AML-193 (cell line): Measurements from ENCODE around the gene LAMC3.

Source experiments
- DNase-seq, 2 experiments: peaks; one replicate each; lab custom pipeline; 2025; lab: John Stamatoyannopoulos, UW

The LAMC3 gene

GRCh38 chr9:131120620-131121228, 111.8 kb downstream of the LAMC3 start:
- DNase-seq, result no peak

DNA sequence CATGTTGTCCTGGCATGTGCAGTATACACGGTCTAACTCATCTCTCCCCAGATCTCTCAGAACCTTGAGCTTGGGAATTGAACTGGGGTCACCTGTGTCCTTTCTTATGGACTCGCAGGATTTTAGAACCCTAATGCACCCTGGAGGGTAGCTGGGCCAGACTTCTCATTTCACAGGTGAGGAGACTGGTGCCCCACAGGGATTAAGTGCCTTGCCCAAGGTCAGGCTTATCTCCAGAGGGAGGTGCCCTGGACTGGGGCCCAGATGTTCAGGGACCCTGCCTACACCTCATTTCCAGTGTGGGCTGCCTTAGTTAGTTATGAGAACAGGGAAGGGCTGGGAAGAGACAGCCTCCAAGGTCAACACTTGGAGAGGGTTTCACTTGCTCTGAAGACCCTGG, 112.4 kb downstream of the LAMC3 start:
- no peak for DNase-seq

GRCh38 chr9:131122158-131122557, 113.2 kb downstream of the LAMC3 start:
- no peak for DNase-seq

DNA sequence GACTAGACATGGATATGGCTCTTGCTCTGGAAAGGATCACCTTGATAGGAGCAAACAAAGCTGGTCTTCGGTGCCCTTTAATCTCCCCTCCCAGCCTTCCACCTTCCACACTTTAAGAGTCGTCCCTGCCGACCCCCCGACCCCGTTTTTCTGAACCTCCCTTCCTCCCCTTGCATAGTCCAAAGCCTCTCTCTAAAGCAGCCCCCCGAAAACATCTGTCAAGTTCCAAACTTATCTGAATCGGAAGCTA, 116.0 kb downstream of the LAMC3 start:
- no peak for DNase-seq

GRCh38 chr9:131125288-131126058, 116.5 kb downstream of the LAMC3 start, which contains the start of gene NUP214:
NUP214 (plus strand) TSS chr9:131125586; CDS start chr9:131125705, 119 bp downstream.
- DNase-seq, result peak; percentile 92 to 95

GRCh38 chr9:131126059-131126426, 117.1 kb downstream of the LAMC3 start:
- DNase-seq, result no peak

GRCh38 chr9:131129183-131129582, 120.2 kb downstream of the LAMC3 start:
- no peak for DNase-seq

GRCh38 chr9:131138676-131139075, 129.7 kb downstream of the LAMC3 start:
- DNase-seq, result no peak

- DNase-seq, result no peak
Observed at GRCh38 chr9:131140112-131140511, 131.1 kb downstream of the LAMC3 start.

GRCh38 chr9:131140550-131140949, 131.6 kb downstream of the LAMC3 start:
- no peak for DNase-seq

DNA sequence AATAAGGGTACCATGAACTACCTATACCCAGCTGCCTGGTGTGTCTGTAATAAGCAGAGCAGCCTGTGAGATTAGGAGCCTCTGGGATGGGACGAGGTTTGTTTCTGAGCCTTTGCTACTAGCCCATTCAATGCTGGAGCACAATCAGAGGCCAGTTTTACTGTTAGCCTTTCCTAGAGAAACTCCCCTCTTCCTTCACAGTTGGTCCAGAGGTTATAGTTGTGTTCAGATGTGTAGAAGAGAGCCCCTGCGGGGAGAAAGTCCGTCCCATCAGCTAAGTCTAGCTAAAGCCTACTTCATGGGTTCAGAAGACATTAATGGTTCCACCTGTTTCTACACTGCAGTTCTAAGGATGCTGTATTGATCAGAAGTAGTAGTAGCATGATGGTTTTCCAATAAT, 133.2 kb downstream of the LAMC3 start:
- no peak for DNase-seq
